Ureter (tissue), 1 donor: ENCODE results near the gene PNPLA3. TPM values are rescaled to one million over a fixed set of nuclear protein-coding genes. Genes with fewer than 3 reads are reported as not detected.

Experiments
- DNase-seq: peaks from one replicate; pipeline ENCODE4 v3.0.0-alpha.2; 2020; ENCODE audit warnings: low spot score
- total RNA-seq: library from RNA; stranded (reverse); gene quantifications from one replicate; pipeline ENCODE4 v1.2.4, GENCODE V29; 2023
- donor health status: DM: yes; HTN: yes; CAD: no.

The PNPLA3 gene
- total RNA-seq, 1 donor from 2014 or later, result 0.75 TPM

- no peak for DNase-seq
Observed at GRCh38 chr22:43993072-43993760, 69.6 kb downstream of the PNPLA3 start.

- no peak for DNase-seq
Observed at GRCh38 chr22:43994006-43994405, 70.4 kb downstream of the PNPLA3 start.

GRCh38 chr22:43994416-43994815 is 70.8 kb downstream of the PNPLA3 start:
- no peak for DNase-seq

GRCh38 chr22:43995057-43995685 is 71.6 kb downstream of the PNPLA3 start:
- no peak for DNase-seq

- no peak for DNase-seq
Observed at GRCh38 chr22:43995798-43996169, 72.2 kb downstream of the PNPLA3 start.

GRCh38 chr22:43996170-43996980 is 72.8 kb downstream of the PNPLA3 start:
- peak; percentile 83 for DNase-seq

GRCh38 chr22:43996981-43997265 is 73.3 kb downstream of the PNPLA3 start:
- no peak for DNase-seq

Other genes with a start within 250 kb of the PNPLA3 start
- 8.8 TPM for gene EFCAB6, start 111.5 kb upstream of the PNPLA3 start, total RNA-seq
- 1.8 TPM for gene SULT4A1, start 61.3 kb upstream of the PNPLA3 start, total RNA-seq
- not detected for gene PNPLA5, start 31.8 kb upstream of the PNPLA3 start, total RNA-seq
- 38.7 TPM for gene SAMM50, start 31.6 kb downstream of the PNPLA3 start, total RNA-seq
- 24.4 TPM for gene PARVB, start 100.5 kb downstream of the PNPLA3 start, total RNA-seq